ENCODE data around the gene GPC5. TPM values are rescaled to one million over a fixed set of nuclear protein-coding genes. Genes with fewer than 3 reads are reported as not detected.
"Not testable (repeated sequence)": the region's sequence is repeated elsewhere in the genome, so short reads cannot be mapped to it uniquely, and the experiment has no call there.

GPC5 gene
- polyA plus RNA-seq, 3 donors, result 0.04 to 1.0 TPM; not detected in 1

DNA sequence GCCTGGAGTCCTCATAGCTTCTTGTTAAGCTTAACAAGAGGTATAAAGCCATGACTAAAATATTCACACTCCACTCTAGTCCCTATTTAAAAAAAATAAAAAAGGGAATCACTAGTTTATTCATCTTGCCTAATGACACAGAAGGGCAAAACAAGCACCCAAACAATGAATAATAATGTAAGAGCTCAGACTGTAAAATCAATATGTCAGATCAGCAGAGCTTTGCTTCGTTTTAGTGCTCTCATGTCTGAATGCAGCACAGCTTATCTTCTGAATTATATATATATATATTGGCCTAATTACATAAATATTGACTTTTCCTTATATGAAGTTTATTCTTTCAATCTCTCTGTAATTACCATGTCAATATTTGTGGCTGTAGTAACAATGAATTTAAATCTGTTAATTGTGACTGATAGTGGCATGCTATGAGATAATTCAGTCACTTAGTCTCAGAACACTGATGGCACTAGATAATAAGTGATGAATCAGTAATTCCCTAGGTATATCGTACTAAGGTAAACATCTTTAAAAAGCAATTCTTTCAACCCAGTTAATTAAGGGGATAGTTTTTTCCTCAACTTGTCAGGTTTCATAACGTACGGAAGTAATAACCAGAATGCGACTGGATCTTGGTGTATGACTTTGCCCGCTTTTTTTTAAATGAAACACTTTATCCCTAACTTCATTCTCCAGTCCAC lies 1466.3 kb downstream of the GPC5 start:
- H3K27ac ChIP-seq (ENCODE audit: low read depth, low read length), result no peak overlapping the region
- WGBS, 3 donors, result 66 to 81% (median 75%) methylated on average over 6 of the region's 6 CpGs

DNA sequence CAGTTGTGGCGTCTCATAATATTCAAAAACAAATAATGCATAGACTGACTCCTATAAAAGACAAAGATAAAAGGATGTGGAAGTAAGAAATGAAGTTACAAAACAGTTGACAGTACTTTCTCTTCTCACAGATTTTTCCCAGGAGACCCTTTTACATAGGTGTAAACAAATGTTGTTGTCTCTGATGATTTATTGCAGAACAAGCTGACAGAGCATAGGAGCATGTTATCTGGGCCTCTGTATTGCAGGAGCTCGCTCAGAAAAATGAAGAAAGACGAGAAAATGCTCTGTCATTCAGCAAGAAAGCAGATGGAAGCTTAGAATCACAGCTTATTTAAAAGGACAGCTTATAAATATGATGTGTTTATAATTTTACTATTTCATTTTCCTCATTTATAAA lies 1474.6 kb downstream of the GPC5 start:
- WGBS, 3 donors, result 74 to 91% (median 80%) methylated on average over 3 of the region's 3 CpGs
- H3K27ac ChIP-seq (ENCODE audit: low read depth, low read length), result no peak overlapping the region

DNA sequence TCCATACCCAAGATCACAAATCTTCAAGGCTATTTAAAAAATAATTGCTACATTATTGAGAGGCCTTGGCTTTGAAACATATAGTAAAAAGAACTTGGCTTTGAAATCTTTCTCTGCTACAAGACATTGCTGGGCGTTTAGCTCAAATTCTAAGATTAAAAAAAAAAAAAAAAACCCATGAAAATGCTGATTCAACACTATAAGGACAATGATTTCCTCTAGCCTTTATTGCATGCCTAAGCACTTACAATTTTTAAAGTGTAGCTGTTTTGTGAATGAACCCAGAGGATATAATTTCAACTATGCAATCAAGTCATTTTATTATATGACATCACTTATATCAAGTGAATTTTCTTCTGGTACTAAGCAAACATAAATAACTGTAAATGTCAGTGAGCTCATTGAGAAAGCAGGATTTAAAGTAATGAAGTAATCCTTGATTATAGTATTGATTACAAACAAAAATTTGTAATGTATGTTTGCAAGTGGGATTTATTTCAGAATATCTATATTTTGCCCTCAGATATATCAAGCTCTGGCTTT lies 1488.2 kb downstream of the GPC5 start:
- H3K27ac ChIP-seq (ENCODE audit: low read depth, low read length), result no peak overlapping the region
- WGBS, 3 donors, result 46 to 62% (median 47%) methylated on average over 1 of the region's 1 CpG

DNA sequence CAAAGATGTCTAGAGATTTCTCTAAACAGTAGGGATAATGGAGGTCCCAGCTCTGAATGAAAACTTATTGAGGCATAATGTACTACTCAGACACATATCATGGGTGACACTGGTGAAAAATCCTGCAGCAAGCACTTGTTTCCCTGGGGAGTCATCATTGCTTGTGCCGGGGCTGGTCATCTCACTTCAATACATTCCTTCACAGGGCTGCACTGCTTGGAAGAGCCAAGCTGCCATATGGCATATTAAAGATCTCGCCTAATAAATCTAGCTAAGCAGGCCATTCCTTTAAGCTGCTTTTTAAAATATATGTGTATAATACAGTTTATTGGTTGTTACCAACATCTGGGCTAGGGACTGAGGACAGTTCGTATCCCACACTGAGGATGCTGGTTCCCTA lies 1496.0 kb downstream of the GPC5 start:
- WGBS, 3 donors, result 75 to 93% (median 85%) methylated on average over 3 of the region's 3 CpGs

DNA sequence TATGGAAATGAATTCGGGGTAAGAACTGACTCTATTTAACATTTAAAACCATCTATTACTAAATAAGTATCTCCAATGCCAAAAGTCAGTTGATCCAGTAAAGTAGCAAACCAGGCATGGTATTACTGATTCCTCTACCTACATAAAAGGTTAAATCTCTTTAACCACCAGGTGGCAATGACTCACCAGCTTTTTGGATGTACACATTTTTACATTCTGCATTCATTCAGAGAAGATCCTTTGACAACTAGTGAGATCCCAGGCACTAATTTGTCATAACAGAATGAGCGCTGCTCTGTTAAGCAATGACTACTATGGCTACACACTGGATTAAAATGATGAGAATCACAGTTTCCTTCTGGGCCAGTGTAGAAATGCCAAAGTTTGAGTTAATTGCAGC lies 1498.4 kb downstream of the GPC5 start:
- no peak overlapping the region for H3K27ac ChIP-seq (ENCODE audit: low read depth, low read length)
- WGBS, 3 donors, result 48 to 59% (median 53%) methylated on average over 2 of the region's 2 CpGs

More for the DNA sequence above, 1496.0 kb downstream of the GPC5 start:
- no peak overlapping the region for H3K27ac ChIP-seq (ENCODE audit: low read depth, low read length)

DNA sequence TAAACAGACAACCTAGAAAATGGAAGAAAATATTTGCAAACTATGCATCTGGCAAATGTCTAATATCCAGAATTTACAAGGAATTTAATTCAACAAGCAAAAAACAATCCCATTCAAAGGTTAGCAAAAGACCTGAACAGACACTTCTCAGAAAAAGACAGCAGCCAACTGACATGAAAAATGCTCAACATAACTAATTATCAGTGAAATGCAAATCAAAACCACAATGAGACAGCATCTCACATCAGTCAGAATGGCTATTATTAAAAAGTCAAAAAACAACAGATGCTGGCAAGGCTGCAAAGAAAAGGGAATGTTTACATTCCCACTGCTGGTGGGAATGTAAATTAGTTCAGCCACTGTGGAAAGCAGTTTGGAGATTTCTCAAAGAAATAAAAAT lies 1500.5 kb downstream of the GPC5 start:
- H3K27ac ChIP-seq (ENCODE audit: low read depth, low read length), result not testable (repeated sequence)

DNA sequence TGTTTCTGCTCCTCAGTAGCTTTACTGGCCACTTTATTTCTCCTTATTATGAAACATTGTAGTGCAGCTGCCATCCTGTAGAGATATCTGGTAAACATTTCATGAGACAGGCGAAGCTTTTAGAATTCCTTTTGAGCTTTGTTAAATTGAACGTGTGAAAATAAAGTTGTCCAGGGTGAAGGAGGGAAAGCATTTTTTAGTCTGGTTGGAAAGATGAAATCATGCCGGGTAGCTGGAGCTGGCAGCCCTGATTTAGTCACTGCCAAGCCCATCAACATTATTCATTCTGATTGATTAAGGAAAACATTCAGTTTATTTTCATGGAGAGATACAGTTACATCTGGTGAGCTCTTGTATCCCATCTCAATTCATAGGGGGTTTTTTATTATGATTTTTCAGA lies 1502.0 kb downstream of the GPC5 start:
- H3K27ac ChIP-seq (ENCODE audit: low read depth, low read length), result no peak overlapping the region
- WGBS, 3 donors, result 41 to 70% (median 46%) methylated on average over 3 of the region's 3 CpGs

DNA sequence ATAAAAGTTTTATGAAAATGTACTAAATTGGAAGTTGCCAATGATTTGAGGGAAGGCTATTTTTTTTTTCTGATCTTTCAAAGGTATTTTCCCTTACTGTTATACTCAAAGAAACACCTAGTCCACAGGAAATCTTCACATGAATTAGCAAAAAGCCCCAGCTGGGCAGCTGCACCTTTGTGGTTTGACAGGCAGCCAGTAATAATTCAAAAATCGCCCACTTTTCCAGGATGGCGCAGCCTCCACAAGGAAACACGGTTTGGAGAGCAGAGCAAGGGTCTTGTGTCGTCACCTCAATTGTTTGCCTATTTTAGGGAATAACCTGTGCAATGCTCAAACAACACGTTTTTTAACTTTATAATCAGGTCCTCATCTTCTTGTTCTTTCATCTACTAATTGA lies 1503.3 kb downstream of the GPC5 start:
- WGBS, 3 donors, result 62 to 70% (median 66%) methylated on average over 5 of the region's 5 CpGs
- H3K27ac ChIP-seq (ENCODE audit: low read depth, low read length), result no peak overlapping the region

DNA sequence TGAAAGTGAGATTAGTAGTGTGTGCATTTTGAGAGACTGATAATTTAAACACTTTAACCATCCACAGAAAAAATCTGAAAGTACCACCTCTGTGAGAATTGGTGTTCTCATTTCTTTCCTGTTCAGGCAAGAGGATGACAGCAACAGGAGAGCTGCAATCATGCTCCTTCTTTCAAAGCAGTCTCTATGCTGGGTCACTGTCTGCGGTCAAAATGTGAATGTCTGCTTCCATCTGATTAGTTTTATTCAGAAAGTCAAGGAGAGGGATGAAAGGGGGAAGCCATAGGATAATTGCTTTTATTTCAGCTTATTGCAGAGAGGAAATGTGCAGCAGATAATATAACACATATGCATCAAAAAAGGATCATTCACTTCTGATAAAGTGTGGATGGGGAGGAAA lies 1514.2 kb downstream of the GPC5 start:
- WGBS, 3 donors, result 92 to 100% (median 95%) methylated on average over 1 of the region's 1 CpG
- H3K27ac ChIP-seq (ENCODE audit: low read depth, low read length), result no peak overlapping the region

DNA sequence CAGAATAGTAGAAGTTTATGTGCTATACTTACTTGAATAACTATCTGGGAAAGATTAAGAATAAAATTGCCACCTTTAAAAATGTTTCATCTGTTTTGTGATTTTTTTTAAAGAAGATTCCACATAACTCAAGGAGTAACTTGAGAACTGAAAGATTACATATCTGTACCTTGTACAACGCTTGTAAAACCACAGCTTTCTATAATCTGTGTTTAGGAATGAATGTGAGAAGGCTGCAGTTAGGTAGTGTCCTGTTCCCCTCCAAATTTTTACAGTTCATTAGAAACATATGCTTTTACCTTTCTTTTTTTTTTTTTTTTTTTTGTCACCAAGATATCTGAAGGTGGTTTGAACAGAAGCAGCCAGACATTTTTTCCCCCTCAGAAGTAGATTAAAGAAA lies 1515.4 kb downstream of the GPC5 start:
- WGBS, 3 donors, result 76 to 88% (median 76%) methylated on average over 1 of the region's 1 CpG

More for the DNA sequence above, 1515.4 kb downstream of the GPC5 start:
- no peak overlapping the region for H3K27ac ChIP-seq (ENCODE audit: low read depth, low read length)

Other genes starting within 250 kb of the GPC5 start
- gene MIR17HG, start 50.9 kb upstream of the GPC5 start, polyA plus RNA-seq, result 1 to 10 TPM; 1.4 to 2.7 (median 2.4) TPM